ENCODE results near the gene PLPP1. TPM values are rescaled to one million over a fixed set of nuclear protein-coding genes. Genes with fewer than 3 reads are reported as not detected.

The PLPP1 gene
- total and polyA plus RNA-seq, 2 of the 8 experiments (the other 6 are each of a cell fraction or from before 2014, with no cell fraction given), result 43.7 to 91.3 TPM

DNA sequence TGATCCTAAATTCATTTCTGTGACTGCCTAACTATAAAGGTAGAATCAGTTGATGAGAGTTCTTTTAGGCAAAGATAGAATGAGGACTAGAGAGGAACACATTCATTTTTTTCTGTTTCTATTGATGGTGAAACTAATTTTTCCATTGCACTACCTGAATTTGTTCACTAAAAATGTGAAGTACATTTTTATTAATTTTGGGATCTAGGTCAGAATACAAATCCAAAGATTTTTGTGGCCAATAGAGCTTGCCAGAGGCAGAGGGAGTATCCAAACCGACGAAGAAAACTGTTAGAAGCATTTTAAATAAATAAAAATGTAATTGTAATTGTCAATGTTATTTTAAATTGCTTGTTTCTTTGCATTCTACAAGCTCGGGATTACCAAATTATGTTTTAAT is 148.9 kb downstream of the PLPP1 start (continued):
- TF ChIP-seq, protein P1, sequence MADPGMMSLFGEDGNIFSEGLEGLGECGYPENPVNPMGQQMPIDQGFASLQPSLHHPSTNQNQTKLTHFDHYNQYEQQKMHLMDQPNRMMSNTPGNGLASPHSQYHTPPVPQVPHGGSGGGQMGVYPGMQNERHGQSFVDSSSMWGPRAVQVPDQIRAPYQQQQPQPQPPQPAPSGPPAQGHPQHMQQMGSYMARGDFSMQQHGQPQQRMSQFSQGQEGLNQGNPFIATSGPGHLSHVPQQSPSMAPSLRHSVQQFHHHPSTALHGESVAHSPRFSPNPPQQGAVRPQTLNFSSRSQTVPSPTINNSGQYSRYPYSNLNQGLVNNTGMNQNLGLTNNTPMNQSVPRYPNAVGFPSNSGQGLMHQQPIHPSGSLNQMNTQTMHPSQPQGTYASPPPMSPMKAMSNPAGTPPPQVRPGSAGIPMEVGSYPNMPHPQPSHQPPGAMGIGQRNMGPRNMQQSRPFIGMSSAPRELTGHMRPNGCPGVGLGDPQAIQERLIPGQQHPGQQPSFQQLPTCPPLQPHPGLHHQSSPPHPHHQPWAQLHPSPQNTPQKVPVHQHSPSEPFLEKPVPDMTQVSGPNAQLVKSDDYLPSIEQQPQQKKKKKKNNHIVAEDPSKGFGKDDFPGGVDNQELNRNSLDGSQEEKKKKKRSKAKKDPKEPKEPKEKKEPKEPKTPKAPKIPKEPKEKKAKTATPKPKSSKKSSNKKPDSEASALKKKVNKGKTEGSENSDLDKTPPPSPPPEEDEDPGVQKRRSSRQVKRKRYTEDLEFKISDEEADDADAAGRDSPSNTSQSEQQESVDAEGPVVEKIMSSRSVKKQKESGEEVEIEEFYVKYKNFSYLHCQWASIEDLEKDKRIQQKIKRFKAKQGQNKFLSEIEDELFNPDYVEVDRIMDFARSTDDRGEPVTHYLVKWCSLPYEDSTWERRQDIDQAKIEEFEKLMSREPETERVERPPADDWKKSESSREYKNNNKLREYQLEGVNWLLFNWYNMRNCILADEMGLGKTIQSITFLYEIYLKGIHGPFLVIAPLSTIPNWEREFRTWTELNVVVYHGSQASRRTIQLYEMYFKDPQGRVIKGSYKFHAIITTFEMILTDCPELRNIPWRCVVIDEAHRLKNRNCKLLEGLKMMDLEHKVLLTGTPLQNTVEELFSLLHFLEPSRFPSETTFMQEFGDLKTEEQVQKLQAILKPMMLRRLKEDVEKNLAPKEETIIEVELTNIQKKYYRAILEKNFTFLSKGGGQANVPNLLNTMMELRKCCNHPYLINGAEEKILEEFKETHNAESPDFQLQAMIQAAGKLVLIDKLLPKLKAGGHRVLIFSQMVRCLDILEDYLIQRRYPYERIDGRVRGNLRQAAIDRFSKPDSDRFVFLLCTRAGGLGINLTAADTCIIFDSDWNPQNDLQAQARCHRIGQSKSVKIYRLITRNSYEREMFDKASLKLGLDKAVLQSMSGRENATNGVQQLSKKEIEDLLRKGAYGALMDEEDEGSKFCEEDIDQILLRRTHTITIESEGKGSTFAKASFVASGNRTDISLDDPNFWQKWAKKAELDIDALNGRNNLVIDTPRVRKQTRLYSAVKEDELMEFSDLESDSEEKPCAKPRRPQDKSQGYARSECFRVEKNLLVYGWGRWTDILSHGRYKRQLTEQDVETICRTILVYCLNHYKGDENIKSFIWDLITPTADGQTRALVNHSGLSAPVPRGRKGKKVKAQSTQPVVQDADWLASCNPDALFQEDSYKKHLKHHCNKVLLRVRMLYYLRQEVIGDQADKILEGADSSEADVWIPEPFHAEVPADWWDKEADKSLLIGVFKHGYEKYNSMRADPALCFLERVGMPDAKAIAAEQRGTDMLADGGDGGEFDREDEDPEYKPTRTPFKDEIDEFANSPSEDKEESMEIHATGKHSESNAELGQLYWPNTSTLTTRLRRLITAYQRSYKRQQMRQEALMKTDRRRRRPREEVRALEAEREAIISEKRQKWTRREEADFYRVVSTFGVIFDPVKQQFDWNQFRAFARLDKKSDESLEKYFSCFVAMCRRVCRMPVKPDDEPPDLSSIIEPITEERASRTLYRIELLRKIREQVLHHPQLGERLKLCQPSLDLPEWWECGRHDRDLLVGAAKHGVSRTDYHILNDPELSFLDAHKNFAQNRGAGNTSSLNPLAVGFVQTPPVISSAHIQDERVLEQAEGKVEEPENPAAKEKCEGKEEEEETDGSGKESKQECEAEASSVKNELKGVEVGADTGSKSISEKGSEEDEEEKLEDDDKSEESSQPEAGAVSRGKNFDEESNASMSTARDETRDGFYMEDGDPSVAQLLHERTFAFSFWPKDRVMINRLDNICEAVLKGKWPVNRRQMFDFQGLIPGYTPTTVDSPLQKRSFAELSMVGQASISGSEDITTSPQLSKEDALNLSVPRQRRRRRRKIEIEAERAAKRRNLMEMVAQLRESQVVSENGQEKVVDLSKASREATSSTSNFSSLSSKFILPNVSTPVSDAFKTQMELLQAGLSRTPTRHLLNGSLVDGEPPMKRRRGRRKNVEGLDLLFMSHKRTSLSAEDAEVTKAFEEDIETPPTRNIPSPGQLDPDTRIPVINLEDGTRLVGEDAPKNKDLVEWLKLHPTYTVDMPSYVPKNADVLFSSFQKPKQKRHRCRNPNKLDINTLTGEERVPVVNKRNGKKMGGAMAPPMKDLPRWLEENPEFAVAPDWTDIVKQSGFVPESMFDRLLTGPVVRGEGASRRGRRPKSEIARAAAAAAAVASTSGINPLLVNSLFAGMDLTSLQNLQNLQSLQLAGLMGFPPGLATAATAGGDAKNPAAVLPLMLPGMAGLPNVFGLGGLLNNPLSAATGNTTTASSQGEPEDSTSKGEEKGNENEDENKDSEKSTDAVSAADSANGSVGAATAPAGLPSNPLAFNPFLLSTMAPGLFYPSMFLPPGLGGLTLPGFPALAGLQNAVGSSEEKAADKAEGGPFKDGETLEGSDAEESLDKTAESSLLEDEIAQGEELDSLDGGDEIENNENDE (IDR thresholded peaks at IDR 0.05; ENCODE audit: insufficient replicate concordance, low read length), result no peak
- TF ChIP-seq CBX5 (IDR thresholded peaks at IDR 0.05; ENCODE audit: low read depth, low read length) (no peak), JUND (IDR thresholded peaks at IDR 0.05; ENCODE audit: low read length) (no peak), CHD1 (IDR thresholded peaks at IDR 0.05; ENCODE audit: low read depth, low read length) (no peak), CHD2 (IDR thresholded peaks at IDR 0.05; ENCODE audit: low read length) (no peak), HDAC6 (IDR thresholded peaks at IDR 0.05; ENCODE audit: low read depth, low read length) (no peak)

Data from H1 (cell line).